IMR-90 (cell line): ENCODE results near the gene CROCC. TPM values are rescaled to one million over a fixed set of nuclear protein-coding genes. Genes with fewer than 3 reads are reported as not detected.
"Not testable (repeated sequence)": the region's sequence is repeated elsewhere in the genome, so short reads cannot be mapped to it uniquely, and the experiment has no call there.

Experiments used
- ATAC-seq: fragments of 200-7000 bp; cut with Tn5 transposase; 2 replicates; pipeline ENCODE4 v1.9.1; 2020; ENCODE audit warnings: low read depth, mild to moderate bottlenecking, moderate library complexity
- BruUV-seq: library from RNA; stranded (reverse); fragments of 400-500 nt; replicated peaks from 2 replicates; lab custom pipeline; 2021; lab: Mats Ljungman, UMichigan
- CTCF ChIA-PET: fragments of 300-600 bp; formaldehyde crosslinking; extraction: SDS; loops from one replicate; lab custom pipeline; 2021; ENCODE audit warnings: antibody characterized with exemption; lab: Yijun Ruan, JAX
- POLR2A ChIA-PET: fragments of 300-600 bp; sonication (Branson Sonifier 250); formaldehyde crosslinking; loops from one replicate; lab custom pipeline; 2022; ENCODE audit warnings: antibody characterized with exemption; ENCODE audit not compliant: unreplicated experiment; lab: Charles Lee
- DNase-seq: peaks from one replicate; pipeline ENCODE4 v3.0.0; 2013
- H2AFZ ChIP-seq: replicated peaks from 2 replicates; pipeline ENCODE3; 2013; ENCODE audit warnings: low read length, mild to moderate bottlenecking; ENCODE audit not compliant: poor library complexity
- H2AK5ac ChIP-seq: 2 replicates; pipeline ENCODE4 v1.6.1; 2013; ENCODE audit warnings: low read depth, low read length, inconsistent platforms
- H2AK9ac ChIP-seq: replicated peaks from 2 replicates; pipeline ENCODE3; 2013; ENCODE audit warnings: mild to moderate bottlenecking, low read depth, low read length, moderate library complexity; ENCODE audit not compliant: poor library complexity
- H2BK120ac ChIP-seq: 2 replicates; pipeline ENCODE4 v1.6.1; 2013; ENCODE audit warnings: low read depth, low read length, inconsistent platforms
- H2BK15ac ChIP-seq: 3 replicates; pipeline ENCODE4 v1.6.1; 2013; ENCODE audit warnings: low read depth, low read length, inconsistent platforms
- H2BK20ac ChIP-seq: 2 replicates; pipeline ENCODE4 v1.6.1; 2013; ENCODE audit warnings: low read depth, mild to moderate bottlenecking, inconsistent platforms, low read length, moderate library complexity
- H2BK5ac ChIP-seq: 2 replicates; pipeline ENCODE4 v1.6.1; 2013; ENCODE audit warnings: mild to moderate bottlenecking, low read depth, low read length, inconsistent platforms; ENCODE audit not compliant: poor library complexity, severe bottlenecking
- H3K14ac ChIP-seq: replicated peaks from 2 replicates; pipeline ENCODE4 v1.6.1; 2013; ENCODE audit warnings: low read depth, low read length, inconsistent platforms
- H3K18ac ChIP-seq: 2 replicates; pipeline ENCODE4 v1.6.1; 2013; ENCODE audit warnings: low read depth, low read length, control low read depth
- H3K23ac ChIP-seq: 2 replicates; pipeline ENCODE4 v1.6.1; 2013; ENCODE audit warnings: low read depth, low read length, inconsistent platforms
- H3K27ac ChIP-seq: 2 replicates; pipeline ENCODE4 v1.5.1; 2013; ENCODE audit warnings: mild to moderate bottlenecking, control low read depth, low read length; ENCODE audit not compliant: insufficient read depth
- H3K27me3 ChIP-seq: 2 replicates; pipeline ENCODE4 v1.6.1; 2013; ENCODE audit warnings: low read length; ENCODE audit not compliant: control insufficient read depth, insufficient read depth
- H3K36me3 ChIP-seq: 2 replicates; pipeline ENCODE4 v1.6.1; 2013; ENCODE audit warnings: low read length, mixed read lengths; ENCODE audit not compliant: control insufficient read depth, insufficient read depth
- H3K4ac ChIP-seq: 2 replicates; pipeline ENCODE4 v1.6.1; 2013; ENCODE audit warnings: low read depth, low read length, inconsistent platforms
- H3K4me1 ChIP-seq: 2 replicates; pipeline ENCODE4 v1.6.1; 2013; ENCODE audit warnings: low read length, mixed read lengths; ENCODE audit not compliant: control insufficient read depth, insufficient read depth
- H3K4me2 ChIP-seq: 2 replicates; pipeline ENCODE4 v1.6.1; 2013; ENCODE audit warnings: low read depth, mild to moderate bottlenecking, control low read depth, low read length, moderate library complexity
- H3K4me3 ChIP-seq: 2 replicates; pipeline ENCODE4 v1.5.1; 2013; ENCODE audit warnings: low read depth, mild to moderate bottlenecking, control low read depth, low read length, moderate library complexity; ENCODE audit not compliant: insufficient read depth
- H3K56ac ChIP-seq: 2 replicates; pipeline ENCODE4 v1.6.1; 2013; ENCODE audit warnings: low read length, inconsistent platforms; ENCODE audit not compliant: insufficient read depth; ENCODE audit errors: extremely low read depth
- H3K79me1 ChIP-seq, 2 experiments: 2 replicates each; pipeline ENCODE4 v1.6.1; 2013; ENCODE audit warnings: low read length in 2 of 2, inconsistent platforms in 1 of 2, low read depth in 1 of 2
- H3K9ac ChIP-seq: 2 replicates; pipeline ENCODE4 v1.6.1; 2013; ENCODE audit warnings: low read depth, low read length, control low read depth
- H3K9me1 ChIP-seq: 2 replicates; pipeline ENCODE4 v1.6.1; 2013; ENCODE audit warnings: low read length, inconsistent platforms; ENCODE audit not compliant: insufficient read depth
- H3K9me3 ChIP-seq: 2 replicates; pipeline ENCODE4 v1.6.1; 2013; ENCODE audit warnings: low read length; ENCODE audit not compliant: control insufficient read depth, insufficient read depth
- H4K20me1 ChIP-seq: 2 replicates; pipeline ENCODE4 v1.6.1; 2013; ENCODE audit warnings: low read length, inconsistent platforms; ENCODE audit not compliant: insufficient read depth
- H4K5ac ChIP-seq: 2 replicates; pipeline ENCODE4 v1.6.1; 2013; ENCODE audit warnings: mild to moderate bottlenecking, low read depth, low read length, control low read depth
- H4K8ac ChIP-seq, 2 experiments: 2 replicates each; pipeline ENCODE4 v1.6.1; 2013; ENCODE audit warnings: low read depth in 2 of 2, low read length in 2 of 2, control low read depth in 1 of 2, inconsistent platforms in 1 of 2
- H4K91ac ChIP-seq: 2 replicates; pipeline ENCODE4 v1.6.1; 2013; ENCODE audit warnings: low read depth, low read length, inconsistent platforms; ENCODE audit not compliant: insufficient read depth
- WGBS, 2 experiments: methylation state at CpG; one replicate each; pipeline versions ENCODE4 v1.1.5 to v1.1.7; 2013; ENCODE audit warnings: missing lambda C conversion rate in 2 of 2; ENCODE audit not compliant: insufficient read length in 1 of 2; ENCODE audit errors: extremely low coverage in 2 of 2; 5-methylcytosine and 5-hydroxymethylcytosine counted together
- dilution Hi-C: fragments of 300-500 bp; cut with HindIII; formaldehyde crosslinking; loops from one replicate; pipeline ENCODE4 v1.14.3; 2018; ENCODE audit warnings: low sequenced_read_pairs; ENCODE audit not compliant: unreplicated experiment
- in situ Hi-C: fragments of 300-500 bp; cut with MboI; formaldehyde crosslinking; loops from 3 replicates; pipeline ENCODE4 v1.14.3; 2019; ENCODE audit warnings: low sequenced_read_pairs, inconsistent platforms, mixed read lengths
- intact Hi-C: fragments of 100-400 bp; cut with micrococcal nuclease; formaldehyde crosslinking; loops from 2 replicates; pipeline ENCODE4 v1.10.0; 2022
- polyA plus RNA-seq, 3 experiments: library from polyadenylated mRNA; depleted of rRNA; stranded (reverse); fragments of >200 nt; gene quantifications; 2 replicates each; pipeline ENCODE4 v1.2.3, GENCODE V29; 2012; ENCODE audit warnings: low replicate concordance in 1 of 3
- total RNA-seq: library from RNA; depleted of rRNA; stranded (reverse); fragments of >200 nt; gene quantifications from 2 replicates; pipeline ENCODE4 v1.2.3, GENCODE V29; 2012

CROCC gene
- total and polyA plus RNA-seq, 2 of the 4 experiments (the other 2 are of a cell fraction) = 7.5 to 13.7 TPM

DNA sequence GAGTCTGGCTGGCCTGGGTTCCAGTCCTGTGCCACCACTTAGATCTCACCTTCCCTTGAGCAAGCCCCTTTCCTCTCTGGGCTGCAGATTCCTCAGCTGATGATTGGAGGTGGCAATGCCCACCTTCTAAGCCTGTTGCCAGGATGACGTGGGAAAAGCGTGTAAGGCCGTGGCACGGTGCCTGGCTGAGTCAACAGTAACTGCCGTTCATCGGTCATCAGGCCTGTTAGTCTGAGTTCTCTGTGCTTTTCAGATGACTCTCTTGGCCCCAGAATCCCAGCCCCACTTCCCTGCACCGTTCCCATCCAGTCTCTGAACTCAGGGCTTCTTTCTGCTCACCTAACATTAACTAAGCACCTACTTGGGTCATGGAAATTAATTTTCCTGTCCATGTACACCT, 27.3 kb downstream of the CROCC start:
- H4K8ac ChIP-seq, H2BK5ac ChIP-seq, H3K14ac ChIP-seq, H3K4me1 ChIP-seq, H3K36me3 ChIP-seq, H3K4me3 ChIP-seq, H3K9me1 ChIP-seq, H3K27me3 ChIP-seq, H4K91ac ChIP-seq, intact Hi-C loops, H2AK5ac ChIP-seq, BruUV-seq, H2AFZ ChIP-seq, H4K20me1 ChIP-seq, H3K4ac ChIP-seq, H3K56ac ChIP-seq, H3K23ac ChIP-seq, H3K9me3 ChIP-seq, H4K5ac ChIP-seq, POLR2A ChIA-PET, CTCF ChIA-PET, H3K9ac ChIP-seq, H2BK20ac ChIP-seq, H3K4me2 ChIP-seq, dilution Hi-C loops, H3K27ac ChIP-seq, H2AK9ac ChIP-seq, H2BK120ac ChIP-seq, H2BK15ac ChIP-seq, H3K18ac ChIP-seq, H3K79me1 ChIP-seq: not testable (repeated sequence)
- ATAC-seq (peak; percentile 17), DNase-seq (peak; percentile 69)
- in situ Hi-C loops = loop anchor here (5.0 kb wide), 1 partner anchor 327 kb away; no protein-coding TSS in a partner anchor
- WGBS, 2 experiments = 37% methylated on average over 6 of the region's 7 CpGs; no CpG with 5 or more reads in 1 of the 2 experiments

GRCh38 chr1:16952376-16952775, 30.6 kb downstream of the CROCC start:
- H3K18ac ChIP-seq, ATAC-seq, H3K4me1 ChIP-seq, H4K91ac ChIP-seq, H3K27ac ChIP-seq, H3K4me3 ChIP-seq, intact Hi-C loops, H4K8ac ChIP-seq, H3K23ac ChIP-seq, H3K27me3 ChIP-seq, H4K5ac ChIP-seq, H3K4me2 ChIP-seq, H2BK120ac ChIP-seq, H3K9ac ChIP-seq, dilution Hi-C loops, H2AK9ac ChIP-seq, H3K56ac ChIP-seq, H3K79me1 ChIP-seq, BruUV-seq, H3K4ac ChIP-seq, H2BK5ac ChIP-seq, H2AFZ ChIP-seq, H4K20me1 ChIP-seq, H3K9me3 ChIP-seq, in situ Hi-C loops, H3K9me1 ChIP-seq, POLR2A ChIA-PET, H2BK20ac ChIP-seq, H3K14ac ChIP-seq, H2AK5ac ChIP-seq, H2BK15ac ChIP-seq, DNase-seq, H3K36me3 ChIP-seq: not testable (repeated sequence)
- 90% methylated on average over 4 of the region's 4 CpGs; no CpG with 5 or more reads in 1 of the 2 experiments for whole genome bisulfite sequencing, 2 experiments
- CTCF ChIA-PET = interaction anchor here (0.9 to 2.1 kb wide), 4 partner anchors 8 to 96 kb away, joined by 5 to 12 read pairs (median 8); no protein-coding TSS in a partner anchor
